ENCODE measurements around the gene APOL2.
"Not testable (repeated sequence)": the region's sequence is repeated elsewhere in the genome, so short reads cannot be mapped to it uniquely, and the experiment has no call there.

APOL2 gene

DNA sequence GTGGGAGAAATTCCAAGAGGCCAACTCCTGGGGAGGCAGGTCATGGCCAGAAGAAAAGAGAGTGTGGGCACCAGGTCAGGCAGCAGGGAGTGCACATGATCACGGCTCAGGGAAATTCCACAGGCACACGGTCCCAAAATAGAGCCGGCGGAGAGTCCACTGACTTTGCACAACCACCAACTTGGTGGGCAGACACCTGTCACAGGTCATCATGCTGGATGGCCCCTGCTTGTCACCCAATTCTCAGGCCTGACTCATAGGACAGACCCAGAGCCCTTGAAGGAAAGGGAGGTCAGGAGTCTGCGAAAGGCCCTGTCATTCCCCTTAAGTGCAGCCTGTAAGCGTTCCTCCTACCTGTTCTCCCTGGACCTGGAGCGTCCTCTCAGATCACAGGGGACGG lies 15.8 kb downstream of the APOL2 start:
- DNase-seq (ENCODE audit: low read depth in 2 of 3, low spot score in 2 of 3), result no peak

DNA sequence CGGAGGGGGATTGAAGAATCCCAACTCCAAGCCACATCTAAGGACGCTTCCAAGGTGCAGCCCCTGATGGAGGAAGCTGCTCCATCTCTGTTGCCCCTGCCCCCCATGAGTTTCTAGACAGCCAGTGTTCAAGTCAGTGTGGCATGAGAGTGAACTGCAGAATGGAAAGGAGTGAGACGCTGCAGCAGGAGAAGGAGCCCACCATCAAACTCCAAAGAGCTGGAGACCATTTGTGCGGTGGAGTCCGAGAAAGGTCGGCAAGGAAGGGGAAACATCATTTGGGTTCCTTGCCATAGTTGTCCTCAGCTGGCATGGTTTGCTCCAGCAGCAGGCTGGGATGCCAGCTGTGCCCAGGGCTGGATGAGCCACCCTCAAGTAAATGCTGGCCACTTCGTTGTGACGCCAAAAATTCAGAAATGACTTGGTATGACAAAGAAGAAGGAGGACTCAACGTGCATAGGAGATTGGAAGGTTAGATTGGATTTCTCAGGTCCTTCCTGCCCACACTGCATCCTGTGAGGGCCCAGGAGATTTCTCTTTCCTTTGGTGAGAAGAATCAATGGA lies 16.4 kb downstream of the APOL2 start:
- DNase-seq (ENCODE audit: low read depth in 2 of 3, low spot score in 2 of 3), result no peak

DNA sequence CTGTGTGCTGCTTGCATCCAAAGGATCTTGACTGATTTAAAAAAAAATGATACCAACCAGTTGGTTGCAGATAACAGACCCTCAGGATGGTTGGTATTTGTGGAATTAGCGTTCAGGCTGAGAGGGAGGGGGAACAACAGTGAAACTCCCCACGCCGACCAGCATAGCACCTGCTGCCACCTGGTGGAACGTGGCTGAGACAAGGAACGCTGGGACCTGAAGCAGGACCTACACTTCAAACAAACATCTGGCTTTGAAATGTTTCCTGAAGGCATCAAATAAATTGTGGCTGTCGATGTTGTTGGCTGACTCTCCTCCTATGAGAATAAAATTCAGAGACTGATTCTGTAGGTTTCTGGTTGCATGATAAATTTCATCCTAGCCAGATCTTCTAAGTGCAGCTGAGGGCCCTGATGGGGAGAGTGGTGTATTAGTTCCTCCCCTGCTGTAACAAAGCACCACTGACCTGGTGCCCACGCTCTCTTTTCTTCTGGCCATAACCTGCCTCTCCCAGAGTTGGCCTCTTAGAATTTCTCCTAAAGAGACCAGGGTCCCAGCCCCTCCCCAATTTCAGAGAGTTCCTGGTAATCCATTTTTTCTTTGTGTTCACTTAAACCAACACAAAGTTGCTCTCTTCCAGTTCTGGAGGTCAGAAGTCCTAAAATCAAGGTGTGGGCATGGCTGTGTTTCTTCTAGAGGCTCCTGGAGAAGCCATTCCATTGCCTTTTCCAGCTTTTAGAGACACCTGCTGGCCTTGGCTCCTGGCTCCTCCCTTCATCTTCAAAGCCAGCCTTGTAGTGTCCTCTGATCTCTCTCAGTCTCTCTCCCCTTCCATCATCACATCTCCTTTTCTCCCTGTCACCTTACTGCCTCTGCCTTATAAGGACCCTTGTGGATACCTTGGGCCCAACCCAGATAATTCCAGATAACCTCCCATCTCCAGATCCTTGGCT lies 17.3 kb downstream of the APOL2 start:
- peak in 1 of 3 experiments; percentile 28 for DNase-seq (ENCODE audit: low read depth in 2 of 3, low spot score in 2 of 3)

DNA sequence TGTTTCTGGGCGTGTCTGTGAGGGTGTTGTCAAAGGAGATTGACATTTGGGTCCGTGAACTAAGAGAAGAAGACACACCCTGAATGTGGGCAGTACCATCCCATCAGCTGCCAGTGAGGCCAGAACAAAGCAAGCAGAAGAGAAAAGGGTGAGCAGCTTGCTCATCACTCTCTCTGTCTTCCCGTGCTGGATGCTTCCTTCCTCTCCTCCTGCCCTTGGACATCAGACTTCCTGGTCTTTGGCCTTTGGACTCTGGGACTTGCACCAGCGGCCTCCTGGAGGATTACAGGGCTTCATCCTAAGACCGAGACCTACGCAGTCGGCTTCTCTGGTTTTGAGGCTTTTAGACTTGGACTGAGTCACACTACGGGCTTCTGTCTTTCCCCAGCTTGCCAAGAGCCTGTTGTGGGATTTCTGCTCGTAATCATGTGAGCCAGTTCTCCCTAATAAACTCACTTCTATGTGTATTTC lies 18.8 kb downstream of the APOL2 start:
- no peak for DNase-seq (ENCODE audit: low read depth in 2 of 3, low spot score in 2 of 3)

DNA sequence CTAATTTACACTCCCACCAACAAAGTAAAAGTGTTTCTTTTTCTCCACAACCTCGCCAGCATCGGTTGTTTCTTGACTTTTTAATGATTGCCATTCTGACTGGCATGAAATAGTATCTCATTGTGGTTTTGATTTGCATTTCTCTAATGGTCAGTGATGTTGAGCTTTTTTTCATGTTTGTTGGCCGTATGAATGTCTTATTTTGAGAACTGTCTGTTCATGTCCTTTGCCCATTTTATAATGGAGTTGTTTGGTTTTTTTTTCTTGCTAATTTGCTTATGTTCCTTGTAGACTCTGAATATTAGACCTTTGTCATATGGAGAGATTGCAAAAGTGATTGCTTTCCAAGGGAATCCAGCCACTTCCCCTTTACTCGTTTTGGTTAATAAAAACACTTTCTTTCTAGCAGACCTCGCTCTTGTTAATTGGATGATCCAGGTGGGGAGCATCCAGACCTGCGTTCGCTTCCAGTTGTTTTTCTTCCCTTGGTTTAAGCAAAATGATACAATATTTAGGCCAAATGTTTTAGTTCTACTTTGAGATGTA lies 20.6 kb downstream of the APOL2 start:
- no peak for DNase-seq (ENCODE audit: low read depth in 2 of 3, low spot score in 2 of 3)

DNA sequence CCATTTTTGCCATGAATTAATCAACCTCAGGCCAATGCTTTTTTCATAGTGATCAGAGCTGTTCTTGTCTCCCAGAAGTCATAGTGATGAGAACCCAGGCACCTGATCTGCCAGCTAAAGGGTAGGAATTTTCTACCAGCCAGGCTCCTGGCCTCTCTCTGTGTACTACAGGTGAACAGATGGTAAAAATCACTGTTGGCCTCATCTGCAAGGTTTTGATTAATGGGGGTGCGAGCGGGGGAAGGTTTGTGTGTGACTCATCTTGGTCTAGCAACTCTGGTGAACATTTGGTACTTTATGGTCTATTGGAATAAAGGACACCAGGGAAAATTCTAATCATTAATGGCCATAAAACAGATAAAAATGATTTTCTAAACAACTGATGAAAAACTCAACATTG lies 23.3 kb downstream of the APOL2 start:
- DNase-seq (ENCODE audit: low read depth in 2 of 3, low spot score in 2 of 3), result no peak

DNA sequence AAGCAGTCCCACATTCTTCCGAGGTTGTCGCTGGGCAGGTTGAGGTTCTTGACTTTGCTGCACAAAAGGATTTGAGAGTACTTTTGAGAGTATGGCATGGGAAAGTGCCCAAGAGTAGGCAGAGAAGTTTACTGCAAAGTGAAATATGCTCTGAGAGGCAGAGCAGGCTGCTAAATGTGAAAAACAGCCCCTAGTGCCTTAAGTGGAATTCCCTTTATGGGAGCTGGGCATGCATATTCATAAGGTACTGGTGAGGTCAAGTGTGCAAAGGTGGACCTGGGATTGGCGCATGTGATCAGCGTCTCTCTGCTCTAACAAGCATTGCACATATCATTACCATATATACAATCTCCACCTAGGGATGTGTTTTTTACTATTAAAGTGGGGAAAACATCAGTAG lies 25.7 kb downstream of the APOL2 start:
- no peak for DNase-seq (ENCODE audit: low read depth in 2 of 3, low spot score in 2 of 3)

DNA sequence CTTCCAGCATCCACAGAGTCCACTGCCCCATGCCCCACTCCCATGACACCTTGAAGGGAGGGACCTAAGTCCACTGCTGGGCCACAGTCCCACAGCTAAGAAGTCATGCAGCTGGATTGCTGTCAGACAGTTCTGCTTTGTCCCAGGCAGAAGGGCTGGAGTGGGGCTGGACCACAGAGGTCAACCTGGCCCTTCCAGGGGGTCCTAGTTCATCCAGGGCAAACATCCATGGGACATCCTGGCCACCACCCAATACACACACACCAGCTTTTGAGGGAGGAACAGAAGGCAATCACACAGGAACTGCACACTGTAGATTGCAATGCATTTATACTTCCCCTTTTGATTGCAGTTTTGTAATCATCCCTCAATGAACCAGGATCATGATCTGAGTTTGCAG lies 26.4 kb downstream of the APOL2 start:
- no peak for DNase-seq (ENCODE audit: low read depth in 2 of 3, low spot score in 2 of 3)

DNA sequence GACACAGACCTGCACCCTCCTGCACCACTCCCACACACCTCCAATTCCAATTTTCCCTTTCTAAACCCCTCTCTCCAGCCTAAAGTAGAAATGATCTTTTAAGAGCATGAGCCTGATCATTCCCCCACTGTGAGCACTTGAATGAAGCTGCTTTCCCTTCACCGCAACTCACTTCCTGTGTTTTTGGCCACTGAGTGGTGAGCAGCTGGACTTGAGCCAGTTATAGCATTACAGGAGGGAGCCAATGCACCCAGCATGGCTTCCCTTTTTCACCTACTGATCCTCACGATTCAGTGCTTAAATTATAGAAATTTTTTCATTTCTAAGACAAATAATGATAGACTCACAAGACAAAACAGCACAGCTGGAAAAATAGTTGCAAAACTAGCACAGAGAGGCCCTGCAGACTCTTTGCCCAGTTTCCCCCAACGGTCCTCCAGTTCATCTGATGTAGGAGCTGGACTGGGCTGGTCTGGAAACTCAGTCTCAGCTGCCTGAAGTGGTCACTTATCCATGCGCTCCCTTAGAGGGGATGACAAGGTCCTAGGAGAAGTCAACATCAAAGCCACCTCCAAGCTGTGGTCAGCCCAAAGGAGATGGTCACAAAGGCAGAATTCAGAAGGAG lies 28.0 kb downstream of the APOL2 start:
- no peak for DNase-seq (ENCODE audit: low read depth in 2 of 3, low spot score in 2 of 3)

DNA sequence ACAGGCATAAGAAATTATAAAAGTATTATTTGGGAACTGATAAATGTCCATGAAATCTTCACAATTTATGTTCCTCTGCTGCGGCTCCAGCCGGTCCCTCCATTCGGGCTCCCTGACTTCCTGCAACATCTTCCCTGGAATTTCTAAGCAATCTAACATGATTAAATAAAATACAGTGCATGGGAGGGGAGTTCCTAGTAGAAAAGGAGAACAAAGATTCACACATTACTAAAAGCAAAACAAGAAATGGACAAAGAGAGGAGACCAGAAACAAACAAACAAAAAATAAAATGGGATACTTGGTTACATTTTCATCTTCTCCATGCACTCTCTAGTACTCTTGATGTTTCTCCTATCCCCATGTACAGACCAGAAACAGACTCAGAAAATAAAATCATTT lies 29.1 kb downstream of the APOL2 start:
- DNase-seq (ENCODE audit: low read depth in 2 of 3, low spot score in 2 of 3), result no peak

DNA sequence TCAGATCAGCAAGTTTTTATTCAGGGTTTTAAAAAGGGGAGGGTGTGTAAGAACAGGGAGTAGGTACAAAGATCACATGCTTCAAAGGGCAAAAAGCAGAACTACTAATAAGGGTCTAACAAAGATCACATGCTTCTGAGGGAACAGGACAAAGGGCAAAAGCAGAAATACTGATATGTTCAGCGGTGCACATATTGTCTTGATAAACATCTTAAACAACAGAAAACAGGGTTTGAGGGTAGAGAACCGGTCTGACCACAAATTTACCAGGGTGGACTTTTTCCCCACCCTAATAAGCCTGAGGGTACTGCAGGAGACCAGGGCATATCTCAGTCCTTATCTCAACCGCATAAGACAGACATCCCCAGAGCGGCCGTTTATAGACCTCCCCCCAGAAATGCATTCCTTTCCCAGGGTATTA lies 29.8 kb downstream of the APOL2 start:
- not testable (repeated sequence) for DNase-seq (ENCODE audit: low read depth in 2 of 3, low spot score in 2 of 3)

DNA sequence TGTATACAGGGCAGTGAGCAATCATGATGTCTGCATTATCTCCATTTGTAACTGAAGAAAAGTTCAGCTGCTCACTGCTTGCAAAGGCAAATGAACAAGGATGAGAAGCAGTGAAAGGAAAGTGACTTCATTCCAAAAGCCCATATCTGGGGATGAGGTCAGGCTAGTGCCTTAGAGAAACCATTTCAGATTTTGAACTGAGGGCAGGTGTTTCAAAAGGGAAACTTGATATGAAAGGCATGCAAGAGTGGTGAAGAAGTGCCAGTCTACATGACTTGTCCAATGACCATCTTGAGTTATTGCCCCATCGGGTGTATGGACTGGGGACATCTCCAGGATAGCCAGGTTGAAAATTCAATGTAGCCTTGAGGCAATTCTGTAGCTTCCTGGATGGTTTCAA lies 30.4 kb downstream of the APOL2 start:
- DNase-seq (ENCODE audit: low read depth in 2 of 3, low spot score in 2 of 3), result no peak

DNA sequence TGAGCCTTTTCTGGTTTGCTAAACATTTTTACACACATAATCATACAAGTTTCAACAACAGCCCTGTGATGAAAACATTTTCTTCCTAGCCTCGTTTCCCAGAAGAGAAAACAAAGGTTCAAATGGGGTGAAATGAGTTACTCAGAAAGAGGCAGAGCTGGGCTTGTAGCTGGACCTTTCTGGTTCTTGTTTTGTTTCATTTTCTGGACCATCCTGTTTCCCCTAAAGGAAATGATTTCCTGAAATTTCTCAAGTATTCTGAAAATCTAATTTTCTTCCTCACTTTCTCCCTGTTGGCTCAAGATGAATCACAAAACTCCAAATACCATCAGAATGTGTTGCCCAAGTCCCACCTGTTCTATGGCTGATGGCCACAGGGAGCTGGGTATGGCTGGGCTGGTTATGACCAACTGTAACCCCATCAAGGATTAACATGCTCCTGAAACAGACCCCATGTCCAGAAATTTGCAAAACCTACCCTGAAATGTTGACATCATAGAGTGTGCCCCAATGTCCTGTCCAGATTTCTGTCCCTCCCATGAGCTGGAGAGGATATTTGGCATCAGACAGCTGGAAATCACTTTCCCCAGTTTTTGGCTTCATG lies 31.1 kb downstream of the APOL2 start:
- no peak for DNase-seq (ENCODE audit: low read depth in 2 of 3, low spot score in 2 of 3)

DNA sequence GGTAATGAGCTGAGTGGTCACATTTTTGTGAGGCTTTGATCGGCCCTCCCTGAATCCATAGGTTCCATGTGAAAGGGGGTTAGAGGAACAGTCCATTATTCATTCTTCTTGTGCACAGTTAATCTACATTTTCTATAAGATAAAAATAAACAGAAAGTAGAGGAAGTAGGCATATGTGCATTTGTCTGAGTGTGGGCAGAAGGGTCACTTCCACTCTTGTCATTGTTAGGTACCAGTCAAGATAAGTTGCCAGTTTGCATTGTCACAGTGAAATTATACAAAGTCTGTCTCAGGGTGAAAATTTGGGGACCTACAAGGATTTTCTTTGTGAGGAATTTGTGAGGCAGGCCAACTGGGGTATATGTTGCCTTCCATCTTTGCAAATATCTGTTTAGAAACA lies 33.1 kb downstream of the APOL2 start:
- no peak for DNase-seq (ENCODE audit: low read depth in 2 of 3, low spot score in 2 of 3)

DNA sequence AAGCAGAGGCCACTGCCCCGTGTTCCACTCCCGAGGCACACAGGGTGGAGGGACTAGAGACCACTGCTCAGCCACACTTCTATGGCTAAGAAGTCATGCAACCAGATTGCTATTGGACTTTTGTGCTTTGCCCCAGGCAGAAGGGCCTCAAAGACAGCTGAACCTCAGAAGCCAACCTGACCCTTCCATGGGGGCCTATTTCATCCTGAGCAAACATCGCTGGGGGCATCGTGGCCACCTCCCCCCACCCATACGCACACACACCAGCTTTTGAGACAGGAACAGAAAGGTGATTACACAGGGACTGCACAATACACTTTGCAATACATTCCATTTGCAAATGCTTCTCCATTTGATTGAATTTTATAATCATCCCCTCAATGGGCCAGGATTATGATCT lies 33.8 kb downstream of the APOL2 start:
- not testable (repeated sequence) for DNase-seq (ENCODE audit: low read depth in 2 of 3, low spot score in 2 of 3)

DNA sequence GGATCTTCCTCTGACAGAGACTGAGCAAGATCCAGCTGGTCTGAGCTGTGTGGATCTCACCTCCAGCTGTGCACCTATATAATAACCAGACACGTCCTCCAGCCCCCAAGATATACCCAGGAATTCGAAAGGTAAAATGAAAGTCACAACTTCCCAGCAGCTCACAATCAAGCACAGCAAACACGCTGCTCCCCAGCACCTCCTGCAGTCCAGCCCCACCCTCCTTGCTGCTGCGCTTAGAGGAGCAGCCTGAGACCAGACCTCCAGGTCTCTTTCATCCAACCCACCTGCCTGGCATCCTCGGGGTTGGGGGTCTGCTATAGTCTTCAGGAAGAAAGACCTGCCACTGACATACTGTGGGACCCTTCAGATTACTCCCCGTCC lies 34.7 kb downstream of the APOL2 start:
- no peak for DNase-seq (ENCODE audit: low read depth in 2 of 3, low spot score in 2 of 3)

DNA sequence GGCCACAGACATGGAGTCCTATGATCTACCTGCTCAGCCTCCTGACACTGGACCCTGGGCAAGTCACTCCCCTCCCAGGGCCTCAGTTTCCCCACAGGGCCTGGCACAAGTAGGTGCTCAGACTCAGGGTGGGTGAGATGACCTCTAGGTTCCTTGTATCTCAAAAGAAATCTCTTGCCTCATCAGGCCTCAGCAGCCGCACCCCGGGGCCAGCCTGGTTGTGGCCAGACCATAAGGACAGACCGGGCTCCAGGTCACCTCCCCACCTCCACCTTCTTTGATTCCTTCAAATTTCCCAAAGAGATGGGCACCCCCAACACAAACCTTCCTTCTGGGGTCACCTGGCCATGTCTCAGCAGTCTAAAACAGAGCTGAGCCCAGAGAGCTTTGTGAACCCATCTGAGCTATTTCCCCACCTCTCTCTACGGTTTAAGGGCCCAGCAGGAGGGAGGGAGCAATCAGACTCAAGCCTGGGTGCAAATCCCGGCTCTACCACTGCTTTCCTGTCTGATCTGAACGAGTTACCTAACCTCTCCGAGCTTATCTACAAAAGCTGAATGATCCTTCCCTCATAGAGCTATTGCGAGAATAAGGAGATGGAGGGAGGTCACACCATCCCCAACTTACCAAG lies 35.2 kb downstream of the APOL2 start:
- DNase-seq (ENCODE audit: low read depth in 2 of 3, low spot score in 2 of 3), result no peak

DNA sequence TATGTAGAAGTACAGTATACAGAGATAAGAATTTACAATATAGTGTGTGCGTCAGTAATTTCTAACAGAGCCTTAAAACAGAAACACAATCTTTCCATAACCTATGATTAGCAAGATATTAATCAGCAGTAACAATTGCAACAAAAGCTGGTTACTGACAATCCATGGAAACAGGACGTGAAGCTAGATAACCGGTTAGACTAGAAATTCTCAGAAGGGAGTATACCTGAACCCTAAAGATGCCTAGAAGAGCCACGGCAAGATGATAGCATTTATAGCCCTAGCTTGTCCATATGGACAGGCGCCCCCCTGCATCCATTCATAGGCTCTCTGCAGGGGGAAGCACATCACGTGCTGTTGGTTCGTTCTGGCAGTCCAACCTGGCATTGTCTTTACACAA lies 35.9 kb downstream of the APOL2 start:
- DNase-seq (ENCODE audit: low read depth in 2 of 3, low spot score in 2 of 3), result not testable (repeated sequence)

DNA sequence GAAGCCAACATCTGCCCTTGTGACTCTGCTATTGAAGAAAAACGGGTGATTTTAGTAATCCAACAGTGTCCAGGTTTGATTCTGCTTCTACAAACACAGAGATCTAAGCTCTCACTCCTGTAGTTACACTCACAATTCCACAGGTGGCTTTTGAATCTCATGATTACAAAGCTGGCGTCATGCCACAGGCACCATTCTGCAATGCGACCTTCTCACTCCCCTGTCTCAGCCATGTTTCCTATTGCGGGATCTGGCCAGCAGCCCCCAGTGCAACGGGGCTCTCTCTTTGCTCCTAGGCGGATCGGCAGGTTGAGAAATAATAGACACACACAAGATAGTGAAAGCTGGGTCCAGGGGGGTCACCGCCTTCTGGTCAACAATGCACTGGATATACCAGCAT lies 36.4 kb downstream of the APOL2 start:
- DNase-seq (ENCODE audit: low read depth in 2 of 3, low spot score in 2 of 3), result not testable (repeated sequence)

DNA sequence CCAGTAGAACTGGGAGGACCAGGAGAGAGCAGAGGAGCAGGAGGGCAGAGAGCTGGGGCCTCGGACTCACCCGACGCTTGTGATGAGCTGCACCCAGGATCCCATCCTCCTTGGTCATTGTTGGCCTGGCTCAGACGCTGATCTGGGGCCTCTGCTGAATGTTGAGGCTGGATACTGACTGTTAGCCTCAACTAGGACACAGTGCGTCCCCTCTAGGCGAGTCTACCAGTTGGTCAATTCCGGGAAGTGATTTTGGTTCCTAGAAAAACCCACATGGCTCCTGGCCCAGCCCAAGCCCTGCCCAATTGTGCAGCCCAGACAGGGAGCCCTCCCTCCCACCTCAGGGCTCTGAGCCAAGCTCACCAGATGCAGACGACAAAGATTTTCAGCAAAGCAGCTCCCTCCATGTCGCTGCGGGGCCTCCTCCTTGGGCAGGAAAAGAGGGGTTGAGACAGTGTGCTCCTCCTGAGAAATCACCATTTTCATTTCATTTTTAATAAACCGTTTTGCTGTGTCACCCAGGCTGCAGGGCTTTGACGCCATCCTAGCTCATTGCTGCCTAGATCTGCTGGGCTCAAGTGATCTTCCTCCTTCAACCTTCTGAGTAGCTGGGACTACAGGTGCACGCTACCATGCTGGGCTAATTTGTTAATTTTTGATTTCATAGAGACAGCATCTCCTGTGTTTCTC lies 37.6 kb downstream of the APOL2 start, which contains the start of gene APOL4:
Gene APOL4 (minus strand): TSS at position 180 of the 690 bp plus-strand sequence. CDS start 75 bp downstream, at position 105.
- no peak for DNase-seq (ENCODE audit: low read depth in 2 of 3, low spot score in 2 of 3)

Data from activated CD8-positive, alpha-beta memory T cell treated with anti-CD3 and anti-CD28 coated beads for 48 hours (primary cell).